IMR-90 (cell line): ENCODE data around the gene RGR.

Experiments used
- BHLHE40 ChIP-seq: fragments of 150-350 bp; IDR thresholded peaks from 2 replicates; pipeline ENCODE4 v1.6.1; 2016; ENCODE audit warnings: mild to moderate bottlenecking, low read depth, low read length
- CTCF ChIP-seq: conservative IDR thresholded peaks from 2 replicates; pipeline ENCODE4 v1.5.1; 2012; ENCODE audit warnings: mild to moderate bottlenecking, low read depth, low read length, improper control_type of control experiment
- MAFK ChIP-seq: IDR thresholded peaks from 2 replicates; pipeline ENCODE4 v1.6.1; 2012; ENCODE audit warnings: low read depth, low read length, improper control_type of control experiment
- NFE2L2 ChIP-seq: fragments of 150-350 bp; IDR thresholded peaks from 2 replicates; pipeline ENCODE4 v1.6.1; 2016; ENCODE audit warnings: low read depth, mild to moderate bottlenecking, low read length
- POLR2A ChIP-seq: IDR thresholded peaks from 2 replicates; pipeline ENCODE4 v1.6.1; 2012; ENCODE audit warnings: mild to moderate bottlenecking, low read depth, low read length
- RAD21 ChIP-seq: IDR thresholded peaks from 2 replicates; pipeline ENCODE4 v1.6.1; 2012; ENCODE audit warnings: low read length, improper control_type of control experiment
- RFX5 ChIP-seq: IDR thresholded peaks from 2 replicates; pipeline ENCODE4 v1.8.0; 2012; ENCODE audit warnings: low read depth, mild to moderate bottlenecking, low read length, moderate library complexity
- SMC3 ChIP-seq: fragments of 150-350 bp; IDR thresholded peaks from 2 replicates; pipeline ENCODE4 v1.6.1; 2016; ENCODE audit warnings: low read depth, mild to moderate bottlenecking, antibody characterized with exemption, low read length, moderate library complexity
- TF ChIP-seq, protein P1 (sequence below): fragments of 150-350 bp; IDR thresholded peaks from 2 replicates; pipeline ENCODE4 v1.6.1; 2016; ENCODE audit warnings: low read depth, mild to moderate bottlenecking, low read length, moderate library complexity, borderline replicate concordance

DNA sequence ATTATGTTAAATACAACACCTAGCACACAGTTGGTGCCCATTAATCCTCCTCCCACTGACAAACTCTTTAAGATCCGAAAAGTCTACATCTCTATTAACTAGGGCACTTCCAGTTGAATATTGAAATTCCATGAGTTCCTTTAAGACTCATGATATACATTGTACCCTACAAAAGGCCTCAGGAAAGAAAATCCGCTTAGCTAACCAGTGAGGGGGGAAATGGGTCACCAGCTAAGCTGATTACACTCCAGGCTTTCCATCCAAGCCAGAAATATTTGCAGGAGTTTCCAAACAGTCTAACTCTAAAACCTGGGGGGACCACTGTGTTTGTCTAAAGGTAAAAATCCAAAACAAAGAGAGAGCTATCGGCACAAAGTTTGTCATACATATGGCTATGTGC is 18.2 kb upstream of the RGR start:
- TF ChIP-seq CTCF, result no peak
- TF ChIP-seq RFX5, result no peak
- TF ChIP-seq, protein P1, sequence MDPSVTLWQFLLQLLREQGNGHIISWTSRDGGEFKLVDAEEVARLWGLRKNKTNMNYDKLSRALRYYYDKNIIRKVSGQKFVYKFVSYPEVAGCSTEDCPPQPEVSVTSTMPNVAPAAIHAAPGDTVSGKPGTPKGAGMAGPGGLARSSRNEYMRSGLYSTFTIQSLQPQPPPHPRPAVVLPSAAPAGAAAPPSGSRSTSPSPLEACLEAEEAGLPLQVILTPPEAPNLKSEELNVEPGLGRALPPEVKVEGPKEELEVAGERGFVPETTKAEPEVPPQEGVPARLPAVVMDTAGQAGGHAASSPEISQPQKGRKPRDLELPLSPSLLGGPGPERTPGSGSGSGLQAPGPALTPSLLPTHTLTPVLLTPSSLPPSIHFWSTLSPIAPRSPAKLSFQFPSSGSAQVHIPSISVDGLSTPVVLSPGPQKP, result no peak
- TF ChIP-seq POLR2A, result no peak
- no peak for TF ChIP-seq RAD21
- no peak for TF ChIP-seq BHLHE40
- TF ChIP-seq MAFK, result no peak
- TF ChIP-seq SMC3, result no peak
- no peak for TF ChIP-seq NFE2L2
